ENCODE results near the gene TEAD4. TPM values are rescaled to one million over a fixed set of nuclear protein-coding genes. Genes with fewer than 3 reads are reported as not detected.
A peak's percentile ranks its signal among the peaks of the same experiment; 100 is the strongest.

TEAD4 gene
- total and polyA plus RNA-seq, 12 donors, result 4.7 to 45.6 (median 11.4) TPM

- no peaks in the 10 kb centered on the region for H3K36me3 ChIP-seq
- H3K4me3 ChIP-seq, result no peak overlapping the region
- H3K27me3 ChIP-seq, result no peaks in the 10 kb centered on the region
- no peak for TF ChIP-seq CTCF (IDR thresholded peaks at IDR 0.05)
- peak overlapping the region in 8 of 10 donors; percentile 37 to 81 (median 66) for H3K27ac ChIP-seq
- H3K9me3 ChIP-seq, result no peaks in the 10 kb centered on the region
- 43 to 61% methylated on average over 17 of the region's 17 CpGs for WGBS, 2 donors
- peak; percentile 77 to 92 (median 85) for ATAC-seq
- DNase-seq, result peak; percentile 65 to 81
- peaks cover 4 to 50% (median 15%) of the 10 kb centered on the region in 9 donors for H3K4me1 ChIP-seq
- intact Hi-C loops (cut with DNase I), result no loop called here
Observed at GRCh38 chr12:3046441-3047200, 87.4 kb downstream of the TEAD4 start.

GRCh38 chr12:3047961-3048360 is 88.8 kb downstream of the TEAD4 start:
- 20 to 36% methylated on average over 8 of the region's 8 CpGs for WGBS, 2 donors
- intact Hi-C loops (cut with DNase I), result no loop called here
- peak in 7 of 8 donors; percentile 26 to 64 (median 33) for ATAC-seq
- Histone ChIP-seq H3K27ac (peak overlapping the region in 6 of 10 donors; percentile 13 to 72 (median 55)), H3K4me1 (peaks cover 0 to 41% (median 7%) of the 10 kb centered on the region in 9 donors), H3K4me3 (no peak overlapping the region), H3K27me3 (no peaks in the 10 kb centered on the region), H3K36me3 (no peaks in the 10 kb centered on the region), H3K9me3 (no peaks in the 10 kb centered on the region)
- no peak for DNase-seq
- no peak for TF ChIP-seq CTCF (IDR thresholded peaks at IDR 0.05)

- intact Hi-C loops (cut with DNase I), result no loop called here
- WGBS, 2 donors, result 96 to 99% methylated on average over 4 of the region's 4 CpGs
- H3K4me3 ChIP-seq, result no peak overlapping the region
- H3K9me3 ChIP-seq, result no peaks in the 10 kb centered on the region
- no peak for ATAC-seq
- no peak for TF ChIP-seq CTCF (IDR thresholded peaks at IDR 0.05)
- no peak for DNase-seq
- H3K27me3 ChIP-seq, result no peaks in the 10 kb centered on the region
- H3K4me1 ChIP-seq, result peaks cover 0 to 41% (median 5%) of the 10 kb centered on the region in 9 donors
- no peaks in the 10 kb centered on the region for H3K36me3 ChIP-seq
- H3K27ac ChIP-seq, result peak overlapping the region in 2 of 10 donors; percentile 41 to 60
Observed at GRCh38 chr12:3048540-3048939, 89.3 kb downstream of the TEAD4 start.

- no peak for TF ChIP-seq CTCF (IDR thresholded peaks at IDR 0.05)
- intact Hi-C loops (cut with DNase I), result no loop called here
- Histone ChIP-seq H3K4me1 (peaks cover 0 to 41% (median 5%) of the 10 kb centered on the region in 9 donors), H3K27ac (no peak overlapping the region), H3K4me3 (no peak overlapping the region), H3K9me3 (no peaks in the 10 kb centered on the region), H3K36me3 (no peaks in the 10 kb centered on the region), H3K27me3 (no peaks in the 10 kb centered on the region)
- no peak for ATAC-seq
- DNase-seq, result no peak
- WGBS, 2 donors, result 81% methylated on average over 9 of the region's 9 CpGs
Observed at GRCh38 chr12:3049176-3049575, 90.0 kb downstream of the TEAD4 start.

Data from heart right ventricle (tissue), 16 donors.